Central memory CD4-positive, alpha-beta T cell (primary cell): ENCODE data around the gene LRRC8C.
A peak's percentile ranks its signal among the peaks of the same experiment; 100 is the strongest.
"Not testable (repeated sequence)": the region's sequence is repeated elsewhere in the genome, so short reads cannot be mapped to it uniquely, and the experiment has no call there.

ENCODE experiments used
- DNase-seq: peaks from one replicate; pipeline ENCODE4 v3.0.0; 2022

LRRC8C gene

DNA sequence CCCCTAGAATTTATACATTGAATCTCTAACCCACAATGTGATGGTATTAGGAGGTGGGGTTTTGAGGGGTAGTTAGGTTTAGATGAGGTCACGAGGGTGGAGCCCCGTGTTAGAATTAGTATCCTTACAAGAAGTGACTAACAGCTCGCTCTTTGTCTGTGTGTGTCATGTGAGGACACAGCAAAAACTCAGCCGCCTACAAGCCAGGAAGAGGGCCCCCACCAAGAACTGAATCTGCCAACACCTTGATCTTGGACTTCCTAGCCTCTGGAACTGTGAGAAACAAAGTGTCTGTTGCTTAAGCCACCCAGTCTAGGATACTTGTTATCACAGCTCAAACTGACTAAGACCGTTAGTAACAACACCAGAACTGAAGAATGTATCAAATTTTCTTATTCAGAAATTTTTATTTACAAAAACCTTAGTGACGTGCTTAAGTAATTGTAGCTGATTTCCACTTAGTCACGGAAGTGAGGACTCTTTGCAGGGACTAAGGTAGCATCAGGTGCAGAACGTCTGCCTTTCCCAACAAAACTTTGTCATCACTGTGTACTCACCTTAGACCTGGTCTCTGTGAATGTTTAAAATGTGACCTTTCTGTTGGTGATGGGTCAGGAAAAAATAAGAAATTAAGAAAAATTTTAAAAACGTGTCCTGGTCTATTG, 24.5 kb upstream of the LRRC8C start:
- peak; percentile 85 for DNase-seq

DNA sequence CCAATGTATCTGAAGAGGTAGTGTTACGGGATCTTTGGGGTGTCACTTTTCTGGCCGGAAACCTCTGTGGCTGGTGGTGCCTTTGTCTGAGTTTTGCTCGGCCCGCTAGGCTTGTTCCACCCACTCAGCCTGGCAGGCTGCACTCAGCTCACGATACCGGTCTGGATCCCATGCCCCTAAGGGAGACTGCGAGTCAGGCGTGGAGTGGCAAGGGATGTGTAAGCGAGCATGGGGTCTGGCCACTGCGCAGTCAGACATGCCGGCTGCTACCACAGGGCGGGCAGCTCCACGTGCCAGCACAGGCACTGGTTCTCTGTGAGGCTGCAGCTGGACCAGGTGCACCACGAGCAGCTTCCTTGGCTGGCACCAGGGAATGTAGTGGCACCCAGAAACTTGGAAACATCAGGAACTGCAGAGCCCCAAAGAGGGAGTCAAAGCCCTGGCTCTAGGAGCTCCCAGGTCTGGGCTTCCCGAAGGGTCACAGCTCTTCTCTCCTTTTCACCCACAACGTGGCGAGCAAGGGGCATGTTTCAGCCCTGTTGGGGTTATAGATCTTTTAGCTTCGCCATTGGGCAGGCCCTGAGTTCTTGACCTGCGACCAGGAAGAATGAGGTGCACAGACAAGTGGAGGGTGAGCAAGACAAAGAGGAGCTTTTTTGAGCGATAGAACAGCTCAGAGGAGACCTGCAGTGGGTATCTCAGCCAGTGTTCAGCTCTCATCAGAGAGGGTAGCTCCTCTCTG, 23.8 kb upstream of the LRRC8C start:
- peak; percentile 67 for DNase-seq

DNA sequence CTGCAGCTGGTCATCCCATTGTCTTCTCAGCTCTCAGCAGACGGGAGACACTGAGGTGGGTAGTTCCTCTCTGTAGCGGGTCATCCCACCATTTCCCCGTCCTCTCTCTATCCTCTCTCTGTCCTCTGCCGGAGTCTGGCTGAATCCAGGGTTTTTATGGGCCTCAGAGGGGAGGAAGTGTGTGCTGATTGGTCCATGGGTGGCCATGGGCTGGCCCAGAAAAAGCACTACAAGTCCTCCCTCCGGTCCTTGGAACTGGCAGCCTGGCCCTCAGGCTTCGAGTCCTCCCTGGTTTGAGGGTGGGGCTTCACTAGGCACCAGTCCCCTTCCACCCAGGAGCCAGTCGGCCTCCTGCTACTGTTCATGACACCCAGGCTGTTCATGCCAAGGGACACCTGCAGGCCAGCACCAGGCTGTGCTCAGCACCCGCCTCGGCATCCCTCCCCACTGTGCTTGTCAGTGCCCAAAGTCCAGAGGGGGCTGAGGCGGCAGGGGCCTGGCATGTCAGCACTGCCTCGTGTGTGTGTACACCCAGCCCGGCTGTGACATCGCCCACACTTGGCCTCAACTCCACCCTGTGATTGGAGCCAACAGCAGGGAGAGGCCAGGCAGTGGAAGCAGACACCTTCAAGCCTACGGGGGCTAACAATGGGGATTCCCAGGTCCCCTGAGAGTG, 23.0 kb upstream of the LRRC8C start:
- DNase-seq, result peak; percentile 40

DNA sequence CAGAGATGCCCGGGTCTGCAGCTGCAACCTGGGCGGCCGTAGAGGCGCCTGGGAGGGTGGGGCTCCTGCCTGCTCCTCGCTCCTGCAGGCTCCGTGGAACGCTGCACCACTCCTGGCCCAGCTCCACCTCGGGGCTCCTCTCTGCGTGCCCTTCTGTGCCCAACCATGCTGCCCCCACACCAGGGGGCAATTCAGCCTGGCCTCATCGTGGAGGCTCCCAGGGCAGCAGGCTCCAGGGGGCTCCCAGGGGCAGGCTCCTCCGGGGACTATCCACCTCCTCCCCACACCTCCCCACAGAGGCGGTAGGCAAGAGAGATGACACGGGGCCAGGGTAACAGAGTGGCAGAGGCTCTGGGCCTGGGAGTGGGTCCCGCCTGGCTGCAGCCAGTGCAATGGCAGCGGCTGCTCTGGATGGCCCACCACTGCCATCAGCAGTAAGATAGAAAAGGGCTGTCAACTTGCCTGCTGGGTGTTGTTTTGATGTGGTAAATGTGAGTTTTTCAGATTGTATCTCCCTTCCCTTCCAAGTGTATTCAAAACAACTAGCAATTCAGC, 22.4 kb upstream of the LRRC8C start:
- DNase-seq, result peak; percentile 83

DNA sequence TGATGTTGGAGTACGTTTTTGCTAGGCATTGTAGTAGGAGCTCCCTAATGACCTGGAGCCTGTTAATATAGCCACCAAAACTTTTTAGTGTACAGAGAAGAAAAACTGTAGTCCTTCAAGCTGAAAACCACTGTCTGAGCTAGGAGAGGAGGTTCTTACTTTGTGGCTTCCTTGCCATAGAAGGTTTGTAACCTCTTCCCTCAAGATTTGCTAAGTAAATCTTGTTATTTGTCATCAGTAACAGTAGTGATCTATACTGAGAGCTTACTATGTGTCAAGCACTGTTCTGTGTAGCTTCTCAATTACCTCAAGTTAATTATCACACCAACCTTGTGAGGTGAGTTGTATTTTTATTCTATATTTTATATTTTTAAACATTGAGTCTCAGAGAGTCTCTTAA, 21.2 kb upstream of the LRRC8C start:
- peak; percentile 57 for DNase-seq

DNA sequence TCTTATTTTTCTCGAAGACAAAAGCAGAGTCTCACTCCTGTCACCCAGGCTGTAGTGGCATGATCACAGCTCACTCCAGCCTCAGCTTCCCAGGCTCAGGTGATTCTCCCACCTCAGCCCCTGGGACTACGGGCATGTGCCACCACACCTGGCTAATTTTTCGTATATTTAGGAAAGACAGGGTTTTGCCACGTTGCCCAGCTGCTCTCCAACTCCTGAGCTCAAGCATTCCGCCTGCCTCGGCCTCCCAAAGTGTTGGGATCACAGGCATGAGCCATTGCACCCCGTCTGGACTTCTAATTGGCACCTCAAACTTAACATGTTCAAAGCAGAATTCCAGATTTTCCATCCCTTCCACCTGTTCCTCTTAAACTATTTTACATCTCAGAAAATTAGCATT, 19.0 kb upstream of the LRRC8C start:
- DNase-seq, result no peak

DNA sequence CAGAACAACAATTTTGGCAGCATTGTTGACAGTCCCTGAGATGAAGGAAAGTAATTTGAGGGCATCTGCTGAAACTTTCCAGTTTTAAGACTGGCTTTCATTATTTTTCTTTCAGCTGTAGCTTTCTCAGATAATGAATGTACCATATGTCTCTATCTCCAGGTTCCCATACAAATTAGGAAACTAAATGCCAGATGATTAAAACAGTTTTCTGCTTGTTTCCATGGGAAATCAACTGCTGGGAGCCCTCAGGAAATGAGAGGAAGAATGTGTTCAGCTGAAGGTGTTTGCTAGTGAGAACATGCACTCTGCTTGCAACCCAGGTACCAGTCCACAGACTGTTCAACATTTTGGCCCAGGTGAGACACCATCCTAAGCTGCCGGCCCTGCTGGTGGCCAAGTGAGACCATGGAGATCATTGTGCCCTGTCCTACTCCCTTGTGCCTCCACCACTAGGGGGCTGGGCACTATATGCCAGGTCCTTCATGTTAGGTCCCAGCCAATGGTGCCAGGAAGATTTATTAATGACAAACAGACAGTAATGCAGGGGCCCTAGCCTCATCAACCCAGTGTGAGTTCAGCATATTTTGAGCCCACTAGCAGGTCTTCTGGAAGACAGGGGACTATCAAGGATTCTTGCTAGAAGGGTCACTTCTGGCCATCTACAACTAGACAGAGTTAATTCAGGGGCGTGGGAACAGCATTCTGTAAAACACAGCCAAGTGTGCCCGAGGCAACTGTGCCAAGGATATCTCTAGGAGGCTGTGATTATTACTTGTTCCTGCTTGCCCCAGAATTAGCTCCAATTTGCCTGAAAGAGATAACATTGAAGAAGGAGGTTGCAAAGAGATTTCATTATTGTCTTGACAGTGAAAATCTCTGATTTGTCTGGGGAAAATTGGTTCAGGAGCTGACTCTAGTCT, 17.0 kb upstream of the LRRC8C start:
- no peak for DNase-seq

DNA sequence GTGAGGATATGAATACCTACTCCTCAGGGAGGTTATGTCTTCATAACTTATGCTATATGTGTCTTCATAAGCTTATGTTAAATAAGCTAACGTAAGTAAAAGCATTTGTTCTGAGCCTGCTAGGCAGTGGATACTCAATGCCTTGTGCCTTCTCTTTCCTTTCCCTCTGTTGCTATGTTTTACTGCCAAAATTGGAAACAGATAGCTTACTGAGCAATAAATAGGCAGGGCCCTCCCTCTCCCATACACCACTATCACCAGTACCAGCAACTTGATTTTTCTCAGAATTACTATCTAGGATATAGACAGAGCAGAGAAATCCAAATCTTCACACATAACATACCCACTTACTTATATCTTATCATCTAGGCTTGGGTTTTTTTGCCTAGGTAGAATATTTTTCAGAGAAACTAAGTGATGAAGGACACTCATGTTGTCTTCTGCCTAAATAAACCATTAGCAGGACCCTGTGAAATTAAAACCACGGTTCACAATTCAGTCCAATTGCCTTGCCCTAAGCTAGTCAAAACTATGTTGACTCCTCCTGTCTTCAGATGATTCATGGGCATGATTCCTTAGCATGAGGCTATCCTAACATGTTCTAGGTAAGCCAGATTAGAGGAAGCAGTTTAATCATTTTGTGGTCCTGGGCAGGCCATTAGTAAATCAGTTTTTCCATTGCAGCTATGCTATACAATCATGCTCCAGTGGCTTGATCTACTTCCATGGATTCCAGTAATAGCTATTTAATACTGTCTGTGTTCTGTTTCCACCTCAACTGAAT, 15.9 kb upstream of the LRRC8C start:
- DNase-seq, result no peak

DNA sequence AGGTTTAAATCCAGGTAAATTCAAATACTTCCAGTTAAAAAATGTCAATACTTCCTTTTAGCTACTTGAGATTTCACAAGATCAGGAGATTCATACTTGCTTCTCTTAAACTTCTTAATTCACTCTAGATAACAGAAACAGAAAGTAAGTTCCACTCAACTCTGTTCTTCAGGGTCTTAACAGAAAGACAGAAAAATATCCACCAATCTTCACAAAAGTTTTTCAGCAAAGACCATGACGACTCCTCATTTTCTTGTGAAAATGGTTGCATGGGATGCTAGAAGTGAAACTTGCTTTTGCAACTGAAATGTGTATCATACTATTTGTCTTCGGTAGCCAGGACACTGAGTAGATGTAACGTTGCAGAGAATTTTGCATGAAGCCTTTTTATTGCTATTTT, 12.3 kb upstream of the LRRC8C start:
- DNase-seq, result no peak

DNA sequence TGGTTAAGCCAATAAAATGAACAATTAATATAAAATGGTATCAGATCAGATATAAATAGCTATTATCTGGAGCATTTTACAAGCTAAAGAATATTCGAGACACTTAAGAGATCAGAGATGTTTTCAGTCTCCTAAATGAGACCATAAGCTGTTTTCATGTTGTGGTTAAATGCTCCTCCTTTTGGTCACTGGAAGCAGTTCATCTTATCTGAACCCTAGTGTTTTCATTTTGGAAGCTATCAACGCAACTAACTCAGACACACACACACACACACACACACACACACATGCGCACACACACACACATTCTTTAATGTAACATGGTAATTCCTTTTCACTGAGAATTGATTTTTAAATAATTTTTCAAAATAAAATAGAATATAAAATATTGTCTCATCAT, 10.0 kb upstream of the LRRC8C start:
- peak; percentile 39 for DNase-seq

DNA sequence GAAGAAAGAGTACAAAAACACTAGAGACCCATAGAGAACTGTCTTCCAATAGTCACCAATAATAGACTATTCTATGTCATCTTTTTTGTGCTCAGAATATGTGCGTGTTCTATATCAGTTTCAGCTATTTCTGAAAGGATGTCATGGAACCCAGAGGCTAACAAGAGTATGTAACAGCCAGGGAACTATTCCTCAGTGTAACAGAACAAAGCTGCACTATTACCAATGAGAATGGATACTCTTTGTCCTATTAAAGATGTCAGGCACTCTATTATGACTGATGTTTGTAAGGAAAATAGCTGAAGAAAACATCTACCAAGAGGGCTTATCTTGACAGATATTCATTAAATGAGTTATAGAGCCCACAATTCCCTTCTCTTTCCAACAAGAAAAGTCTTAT, 8.6 kb upstream of the LRRC8C start:
- no peak for DNase-seq

DNA sequence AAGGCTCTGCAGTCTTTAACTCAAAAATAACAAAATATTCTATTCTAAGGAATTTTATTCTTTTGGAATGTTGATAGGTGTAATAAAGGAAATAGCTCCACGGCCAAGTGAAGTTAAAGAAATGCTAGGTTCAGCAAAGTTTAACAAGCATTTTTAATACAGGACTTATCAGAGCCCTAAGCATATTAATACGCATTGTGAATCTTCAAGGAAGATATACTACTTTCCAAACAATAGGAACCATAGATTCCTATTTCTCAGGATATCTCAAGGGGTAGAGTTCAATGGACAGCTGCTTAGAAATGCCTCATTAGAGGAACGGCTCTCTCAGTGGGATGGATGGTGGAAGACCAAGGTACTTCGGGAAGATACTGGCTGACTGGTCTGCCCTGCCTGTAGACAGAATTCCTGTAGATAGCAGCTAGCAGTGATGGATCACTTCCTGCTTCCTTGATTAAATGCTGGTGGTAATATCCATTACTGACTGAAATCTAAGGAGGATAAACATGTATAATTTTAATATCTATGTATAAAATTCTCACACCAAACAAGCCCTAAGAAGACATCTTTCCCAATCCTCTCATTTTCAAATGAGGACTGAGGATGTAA, 8.1 kb upstream of the LRRC8C start:
- no peak for DNase-seq

DNA sequence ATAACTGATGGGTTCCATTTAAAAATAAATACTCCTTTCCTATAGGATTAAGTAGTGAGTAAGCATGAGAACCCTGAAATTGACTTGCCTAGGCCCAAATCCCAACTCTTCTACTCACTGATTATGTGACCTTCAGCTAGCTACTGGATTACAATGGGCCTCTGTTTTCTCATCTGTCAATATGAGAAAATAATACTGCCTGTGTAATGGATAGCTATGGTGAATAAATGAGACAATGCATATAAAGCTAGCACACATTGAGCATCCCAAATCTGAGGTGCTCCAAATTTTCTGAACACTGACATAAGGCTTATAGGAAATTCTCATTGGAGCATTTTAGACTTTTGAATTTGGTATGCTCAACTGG, 5.3 kb upstream of the LRRC8C start:
- DNase-seq, result no peak

DNA sequence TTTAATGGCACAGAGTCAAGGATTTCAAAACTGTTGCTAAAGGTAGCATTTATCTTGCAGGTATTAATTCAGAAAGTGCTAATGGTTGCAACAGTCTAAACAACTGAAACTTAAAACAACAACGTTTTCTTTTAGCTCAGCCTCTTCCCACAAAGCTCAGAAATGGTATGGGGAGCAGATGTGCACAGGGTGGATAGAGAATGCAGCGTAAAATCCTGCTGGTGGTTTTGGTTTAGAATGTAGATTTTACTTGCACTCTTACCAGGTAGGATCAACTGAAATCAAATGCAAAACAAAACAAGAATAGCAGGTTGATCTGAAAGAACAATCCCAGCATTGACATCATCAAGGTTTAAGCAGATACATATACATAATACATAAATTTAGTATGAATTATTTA, 3.8 kb upstream of the LRRC8C start:
- DNase-seq, result no peak

DNA sequence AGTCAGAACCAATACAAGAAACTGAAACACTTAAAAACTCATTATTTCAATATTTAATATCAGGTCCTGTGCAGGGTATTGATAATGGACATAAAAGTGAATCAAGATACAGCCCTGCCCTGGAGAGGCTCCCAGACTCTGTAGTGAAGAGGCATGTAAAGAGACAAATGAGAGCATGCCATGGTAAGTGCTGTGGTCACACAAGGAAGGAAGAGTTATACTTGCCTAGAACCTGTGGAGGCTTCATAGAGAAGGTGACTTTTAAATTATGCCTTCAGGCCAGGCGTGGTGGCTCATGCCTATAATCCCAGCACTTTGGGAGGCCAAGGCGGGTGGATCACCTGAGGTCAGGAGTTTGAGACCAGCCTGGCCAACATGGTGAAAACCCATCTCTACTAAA, 3.3 kb upstream of the LRRC8C start:
- not testable (repeated sequence) for DNase-seq

DNA sequence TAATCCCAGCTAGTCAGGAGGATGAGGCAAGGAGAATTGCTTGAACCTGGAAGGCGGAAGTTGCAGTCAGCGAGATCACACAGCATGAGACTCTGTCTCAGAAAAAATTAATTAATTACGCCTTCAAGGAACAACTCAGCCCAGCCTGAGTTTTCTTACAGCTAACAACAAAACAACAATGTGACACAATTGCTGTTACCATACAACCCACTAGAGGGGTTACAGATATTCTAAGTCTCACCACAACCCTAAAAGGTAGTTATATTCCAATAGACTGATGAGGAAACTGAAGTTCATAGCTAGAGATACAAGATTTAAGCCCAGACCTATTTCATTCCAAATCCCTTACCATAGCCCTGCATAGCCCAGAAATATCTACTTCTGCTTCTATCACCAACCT, 2.9 kb upstream of the LRRC8C start:
- DNase-seq, result no peak

DNA sequence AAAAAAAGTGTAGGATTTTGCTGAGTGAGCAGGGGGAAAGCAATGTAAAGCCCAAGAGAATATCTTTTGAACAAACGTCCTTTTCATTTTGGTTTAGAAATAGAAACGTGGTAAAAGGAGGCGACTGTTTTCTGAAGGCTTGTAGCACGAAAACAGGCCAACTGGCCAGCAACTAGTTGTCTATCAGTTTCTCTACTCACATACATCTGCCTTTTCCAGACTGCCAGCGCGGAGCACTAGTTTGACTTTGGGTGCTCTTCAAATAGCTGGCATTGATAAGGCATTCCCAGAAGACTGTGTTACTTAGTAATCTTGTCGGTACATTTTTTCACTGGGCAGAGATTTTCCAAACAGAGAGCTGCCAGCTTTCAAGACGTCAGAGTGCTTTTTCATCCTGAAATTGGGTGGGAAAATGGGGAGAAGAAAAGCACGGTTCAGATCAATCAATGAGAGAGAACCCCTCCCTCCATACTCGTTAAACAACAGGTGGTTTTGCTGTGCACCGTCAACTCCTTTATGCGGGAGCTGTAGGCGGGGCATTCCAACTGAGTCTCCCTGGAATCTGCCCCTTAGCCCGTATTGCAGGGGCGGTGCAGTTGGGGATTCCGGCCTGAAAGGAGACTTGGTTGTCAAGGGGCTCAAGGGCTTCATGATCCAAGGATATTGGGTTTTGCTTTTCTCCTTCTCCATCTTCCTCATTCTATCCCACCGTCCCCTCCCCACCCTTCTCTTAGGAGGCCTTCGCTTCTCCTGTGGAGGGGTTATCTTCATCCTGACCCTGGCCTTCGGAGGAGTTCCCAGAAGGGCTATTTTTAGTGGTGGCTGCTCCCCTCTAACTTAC, 884 bp upstream of the LRRC8C start:
- DNase-seq, result no peak

DNA sequence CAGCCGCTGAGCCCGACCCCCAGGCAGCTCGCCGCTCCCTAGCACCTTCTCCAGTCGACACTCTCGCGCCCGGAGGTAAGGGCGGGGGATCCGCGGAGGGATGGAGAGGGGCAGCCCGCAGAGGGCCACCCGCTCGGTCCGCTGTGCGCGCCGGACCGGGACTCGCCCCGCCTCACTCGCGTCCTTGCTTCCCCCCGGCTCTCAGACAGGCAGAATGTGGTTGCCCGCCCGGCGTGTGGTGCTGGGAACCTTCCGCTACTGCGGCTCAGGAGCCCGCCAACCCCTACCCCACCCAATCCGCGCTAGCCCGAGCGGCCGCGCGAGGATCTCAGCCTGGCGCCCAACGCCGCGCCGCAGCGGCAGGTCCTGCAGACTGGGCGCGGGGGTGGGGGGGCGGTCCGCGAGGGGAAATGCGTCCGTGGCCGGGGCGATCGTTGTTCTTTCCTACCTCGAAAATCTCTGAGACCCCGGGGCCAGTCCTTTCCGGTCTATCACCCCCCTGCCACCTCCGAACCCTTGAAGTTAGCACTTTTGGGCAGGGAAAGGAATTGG, 404 bp downstream of the LRRC8C start:
- DNase-seq, result peak; percentile 69

DNA sequence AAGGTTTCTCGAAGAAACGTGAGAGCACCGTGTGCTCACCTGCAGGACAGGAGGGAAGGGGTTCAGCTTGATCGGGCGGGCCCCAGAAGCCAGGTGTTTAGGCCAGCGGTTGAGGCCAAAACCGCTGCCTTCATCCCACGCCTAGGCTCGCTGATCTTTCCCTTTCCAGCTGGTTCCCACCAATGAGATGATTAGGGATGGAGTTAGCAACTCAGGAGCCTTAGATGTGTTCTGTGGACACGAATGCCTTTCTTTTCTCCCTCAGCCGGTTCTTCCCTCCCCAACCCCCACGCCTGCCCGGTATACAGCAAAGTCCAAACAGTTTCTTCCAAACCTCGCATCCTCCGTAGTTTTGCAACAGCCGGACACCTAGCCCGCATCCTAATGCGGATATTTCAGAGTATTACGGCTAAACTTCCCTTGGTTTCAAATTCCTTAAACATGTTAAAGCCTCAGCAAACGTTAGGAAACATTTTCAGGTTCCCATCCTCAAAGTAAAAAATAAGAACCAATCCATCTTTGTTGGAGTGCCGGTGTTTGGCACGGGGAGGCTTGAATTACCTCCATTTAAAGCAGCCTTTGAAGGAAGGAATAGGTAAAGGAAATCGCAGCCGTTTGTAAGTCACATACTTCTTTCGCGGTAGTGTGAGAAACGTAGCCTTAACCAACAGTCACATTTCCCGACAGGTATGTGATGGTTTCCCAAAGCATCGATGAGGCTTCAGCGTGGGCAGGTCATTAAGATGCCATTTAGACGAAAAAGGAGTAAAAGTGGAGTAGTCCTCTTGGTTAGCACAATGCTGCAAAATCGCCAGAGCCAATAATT, 1.1 kb downstream of the LRRC8C start:
- DNase-seq, result peak; percentile 25
